ENCODE measurements around the gene CCDC73.

CCDC73 gene

DNA sequence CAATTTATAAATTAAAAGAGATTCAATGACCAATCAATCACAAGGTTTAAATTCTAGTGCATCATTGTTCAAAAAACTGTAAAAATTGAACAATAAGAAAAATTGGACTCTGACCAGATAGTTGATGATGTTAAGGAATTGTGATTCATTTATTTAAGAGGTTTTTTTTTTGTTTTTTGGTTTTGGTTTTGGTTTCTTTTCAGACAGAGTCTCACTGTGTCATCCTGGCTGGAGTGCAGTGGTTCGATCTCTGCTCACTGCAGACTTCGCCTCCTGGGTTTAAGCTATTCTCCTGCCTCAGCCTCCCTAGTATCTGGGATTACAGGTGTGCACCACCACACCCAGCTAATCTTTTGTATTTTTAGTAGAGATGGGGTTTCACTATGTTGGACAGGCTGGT, 227.9 kb downstream of the CCDC73 start:
- H3K4me3 ChIP-seq (ENCODE audit: low read length): no peak overlapping the region
- no peak for DNase-seq (ENCODE audit: low read depth, low spot score)

DNA sequence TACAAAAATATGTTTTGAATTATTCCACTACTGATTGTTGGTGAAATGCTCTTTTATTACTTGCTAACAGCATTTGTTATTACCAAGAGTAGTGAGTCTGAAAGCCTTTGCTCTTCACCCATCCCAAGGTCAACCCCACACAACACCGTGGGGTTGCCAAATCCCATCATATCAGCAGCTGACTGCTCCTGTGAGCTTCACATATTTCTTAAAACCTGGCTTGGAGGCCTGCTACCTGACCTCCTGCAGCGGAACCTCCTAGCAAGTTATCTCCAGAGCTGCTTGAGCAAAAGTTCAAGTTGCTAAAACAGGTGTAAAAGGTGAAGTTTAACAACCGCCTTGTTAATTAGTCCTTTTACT, 230.9 kb downstream of the CCDC73 start:
- H3K4me3 ChIP-seq (ENCODE audit: low read length): no peak overlapping the region
- DNase-seq (ENCODE audit: low read depth, low spot score): no peak

DNA sequence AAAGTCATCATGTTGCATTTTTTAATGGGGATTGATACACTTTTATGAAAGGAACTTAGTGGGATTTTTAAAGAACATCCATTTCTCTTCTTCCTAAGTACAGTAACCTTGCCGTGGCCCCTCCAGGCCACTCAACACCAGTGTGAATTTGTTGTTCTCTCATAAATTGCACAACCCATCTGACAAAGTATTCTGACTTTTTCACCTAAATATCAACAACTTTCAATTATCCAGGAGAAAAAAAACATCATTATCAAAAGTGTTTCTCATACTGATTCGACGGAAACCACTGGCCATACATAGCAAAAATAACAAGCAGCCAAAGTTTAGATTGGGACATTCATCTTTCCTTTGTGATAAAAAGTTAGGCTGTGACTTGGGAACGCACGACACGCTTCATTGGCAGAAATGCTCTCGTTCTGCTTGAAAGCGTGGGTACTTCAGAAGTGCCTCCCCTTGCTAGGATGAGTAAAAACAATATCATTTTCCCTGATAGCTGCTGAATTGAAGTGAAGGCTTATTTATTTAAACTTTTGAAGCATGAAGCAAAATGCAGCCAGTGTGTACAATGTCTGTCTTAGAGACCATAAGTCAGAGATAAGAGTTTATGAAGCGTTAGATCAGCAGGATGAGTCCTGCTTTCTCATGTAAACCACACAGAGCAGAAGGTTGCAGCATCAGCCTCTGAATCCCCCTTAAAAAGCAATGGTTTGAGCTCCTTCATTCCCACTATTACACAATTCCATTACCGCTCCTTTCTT, 231.4 kb downstream of the CCDC73 start:
- DNase-seq (ENCODE audit: low read depth, low spot score): no peak
- H3K4me3 ChIP-seq (ENCODE audit: low read length): no peak overlapping the region

DNA sequence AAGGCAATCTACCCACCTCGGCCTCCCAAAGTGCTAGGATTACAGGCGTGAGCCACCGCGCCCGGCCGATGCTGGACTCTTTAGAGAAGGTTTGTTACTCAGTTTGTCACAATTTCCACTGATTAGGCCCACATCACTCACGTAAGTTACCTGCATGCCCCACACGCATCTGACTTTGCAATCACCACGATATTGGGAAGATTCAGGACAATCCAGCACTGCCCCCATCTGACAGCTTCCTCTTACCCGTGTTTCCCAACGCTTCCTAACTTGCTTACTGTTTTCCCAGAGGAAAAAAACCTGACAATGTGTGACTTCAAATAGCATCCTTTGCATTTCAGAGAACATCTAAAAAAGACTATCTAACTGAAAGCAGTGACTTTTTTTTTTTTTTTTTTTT, 232.6 kb downstream of the CCDC73 start:
- DNase-seq (ENCODE audit: low read depth, low spot score): no peak

DNA sequence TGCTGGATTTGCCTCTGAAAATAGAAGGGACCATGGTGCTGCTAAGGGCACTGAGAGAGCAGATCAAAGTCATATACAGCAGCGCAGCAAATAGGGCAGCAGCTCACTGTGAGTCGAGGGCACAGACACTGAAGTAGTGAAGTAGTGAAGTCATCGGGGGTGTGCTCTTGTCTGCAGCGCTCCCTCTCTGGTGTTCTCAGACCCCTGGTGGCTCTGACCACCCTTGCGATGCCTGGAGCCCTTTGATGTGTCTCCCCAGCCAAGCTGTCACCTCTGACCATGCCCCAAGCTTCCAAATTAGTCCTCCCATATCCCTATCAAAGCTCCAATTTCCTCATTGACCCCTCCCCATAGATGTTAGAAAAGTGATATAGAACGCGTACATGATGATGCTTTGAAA, 238.6 kb downstream of the CCDC73 start:
- DNase-seq (ENCODE audit: low read depth, low spot score): no peak
- no peak overlapping the region for H3K4me3 ChIP-seq (ENCODE audit: low read length)

More for the DNA sequence above, 232.6 kb downstream of the CCDC73 start:
- no peak overlapping the region for H3K4me3 ChIP-seq (ENCODE audit: low read length)

DNA sequence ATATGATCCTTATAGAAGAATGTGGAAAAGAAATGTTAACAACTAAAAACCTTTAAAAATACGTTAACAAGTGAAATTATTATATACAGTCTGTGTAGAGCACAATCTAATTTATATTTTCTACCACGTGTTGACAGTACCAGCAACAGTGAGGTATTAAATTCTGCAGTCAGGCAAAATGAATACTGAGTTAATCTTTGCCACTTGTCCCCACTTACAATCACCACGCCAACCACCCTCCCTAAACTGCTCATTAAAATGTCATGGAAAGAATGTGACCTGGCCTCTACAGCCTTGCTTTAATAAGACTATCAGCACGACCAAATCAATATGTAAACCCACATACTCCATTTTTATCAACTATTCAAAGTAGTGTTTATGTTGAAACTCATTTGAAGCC, 239.4 kb downstream of the CCDC73 start:
- no peak for DNase-seq (ENCODE audit: low read depth, low spot score)
- no peak overlapping the region for H3K4me3 ChIP-seq (ENCODE audit: low read length)

All from Jurkat, Clone E6-1 (cell line).